Stimulated activated CD8-positive, alpha-beta memory T cell treated with anti-CD3 and anti-CD28 coated beads, Interleukin-4, amount 100 ng/mL, for 1 hour (primary cell): Measurements from ENCODE around the gene CHSY1.

Experiments
- DNase-seq, 2 donors: peaks; one replicate each; pipeline ENCODE4 v3.0.0-alpha.2; 2020; ENCODE audit warnings: low read depth in 2 of 2, low spot score in 1 of 2

CHSY1 gene

GRCh38 chr15:101173233-101174119 is 78.4 kb downstream of the CHSY1 start:
- DNase-seq, result no peak

GRCh38 chr15:101172501-101173071 is 79.3 kb downstream of the CHSY1 start:
- no peak for DNase-seq

- DNase-seq, result no peak
Measured at GRCh38 chr15:101171954-101172353, 79.9 kb downstream of the CHSY1 start.

GRCh38 chr15:101170568-101171350 is 81.1 kb downstream of the CHSY1 start:
- DNase-seq, result no peak

- DNase-seq, result no peak
Measured at GRCh38 chr15:101169495-101170071, 82.3 kb downstream of the CHSY1 start.

DNA sequence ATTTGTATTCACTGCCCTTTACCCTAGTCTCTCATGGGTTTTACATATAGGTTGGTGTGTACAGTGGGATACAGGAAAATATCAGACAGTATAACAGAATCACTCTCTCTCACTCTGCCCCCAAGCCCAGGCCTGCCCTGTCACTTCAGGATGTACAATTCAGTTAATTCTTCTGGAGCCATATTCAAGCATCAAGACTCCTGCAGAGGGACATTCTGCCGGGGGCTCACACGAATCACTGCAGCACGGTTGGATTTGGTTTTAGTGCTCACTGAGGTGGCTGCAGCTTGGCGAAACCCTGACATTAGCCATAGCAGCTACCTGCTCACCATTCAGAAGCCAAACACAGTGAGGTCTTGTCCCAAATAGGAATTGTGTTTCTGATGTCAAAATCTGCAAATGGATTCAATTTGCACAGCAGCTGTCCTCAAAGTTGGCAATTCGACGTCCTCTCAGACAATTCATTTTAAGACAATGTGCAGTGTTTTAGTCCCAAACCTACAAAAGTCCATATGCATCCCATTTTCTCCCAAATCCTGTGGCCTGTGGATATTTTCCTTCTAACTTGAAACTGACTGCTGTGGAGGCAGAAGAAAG is 82.9 kb downstream of the CHSY1 start:
- no peak for DNase-seq

DNA sequence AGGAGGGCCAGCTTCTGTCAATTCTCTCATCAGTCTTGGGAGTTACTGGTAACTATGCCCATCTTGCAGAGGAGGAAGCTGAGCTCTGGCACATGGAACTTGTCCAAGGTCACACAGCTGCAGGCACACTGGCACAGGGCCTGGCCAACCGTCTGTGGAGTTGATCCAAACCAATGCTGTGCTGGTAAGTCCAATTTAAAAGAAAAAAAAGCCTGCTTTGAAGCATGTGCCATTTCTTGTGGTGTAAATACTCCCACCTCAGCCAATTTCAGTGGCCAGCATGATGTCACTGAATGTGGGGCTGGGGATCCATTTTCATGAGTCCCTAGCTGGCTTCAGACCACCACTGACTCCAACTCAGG is 83.4 kb downstream of the CHSY1 start:
- no peak for DNase-seq

- DNase-seq, result peak; percentile 5 to 34
Measured at GRCh38 chr15:101167753-101168462, 83.9 kb downstream of the CHSY1 start.

DNA sequence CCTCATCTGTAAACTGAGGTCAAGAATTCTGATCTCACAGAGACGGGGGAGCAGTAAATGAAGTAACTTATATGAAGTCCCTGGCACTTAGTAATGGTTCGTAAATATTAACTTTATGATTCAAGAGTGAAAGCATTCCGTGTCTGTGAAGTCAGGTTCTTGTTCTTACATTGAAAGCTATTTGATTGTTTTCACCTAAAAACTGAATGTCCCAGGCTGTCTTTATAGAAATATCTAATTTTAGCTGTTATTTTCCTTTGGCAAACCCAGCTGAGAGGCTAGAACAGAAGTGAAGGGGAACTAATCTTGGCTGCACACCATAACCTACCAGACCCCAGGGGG is 84.5 kb downstream of the CHSY1 start:
- DNase-seq, result no peak

- DNase-seq, result no peak
Measured at GRCh38 chr15:101165905-101166471, 85.9 kb downstream of the CHSY1 start.

- DNase-seq, result no peak
Measured at GRCh38 chr15:101162701-101163483, 89.0 kb downstream of the CHSY1 start.

DNA sequence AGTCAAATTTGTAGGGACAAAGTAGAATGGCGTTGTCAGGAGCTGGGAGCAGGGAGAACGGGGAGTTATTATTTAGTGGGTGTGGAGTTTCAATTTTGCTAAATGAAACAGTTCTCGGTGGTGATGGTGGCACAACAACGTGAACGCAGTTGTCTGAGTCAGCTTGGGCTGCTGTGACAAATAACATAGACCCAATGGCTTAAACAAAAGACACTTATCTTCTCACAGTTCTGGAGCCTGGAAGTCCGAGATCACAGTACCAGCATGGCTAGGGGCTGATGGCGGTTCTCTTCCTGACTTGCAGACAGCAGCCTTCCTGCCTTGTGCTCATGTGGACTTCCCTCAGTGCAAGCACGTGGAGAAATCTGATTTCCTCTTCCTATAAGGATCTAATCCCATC is 90.2 kb downstream of the CHSY1 start:
- DNase-seq, result no peak

DNA sequence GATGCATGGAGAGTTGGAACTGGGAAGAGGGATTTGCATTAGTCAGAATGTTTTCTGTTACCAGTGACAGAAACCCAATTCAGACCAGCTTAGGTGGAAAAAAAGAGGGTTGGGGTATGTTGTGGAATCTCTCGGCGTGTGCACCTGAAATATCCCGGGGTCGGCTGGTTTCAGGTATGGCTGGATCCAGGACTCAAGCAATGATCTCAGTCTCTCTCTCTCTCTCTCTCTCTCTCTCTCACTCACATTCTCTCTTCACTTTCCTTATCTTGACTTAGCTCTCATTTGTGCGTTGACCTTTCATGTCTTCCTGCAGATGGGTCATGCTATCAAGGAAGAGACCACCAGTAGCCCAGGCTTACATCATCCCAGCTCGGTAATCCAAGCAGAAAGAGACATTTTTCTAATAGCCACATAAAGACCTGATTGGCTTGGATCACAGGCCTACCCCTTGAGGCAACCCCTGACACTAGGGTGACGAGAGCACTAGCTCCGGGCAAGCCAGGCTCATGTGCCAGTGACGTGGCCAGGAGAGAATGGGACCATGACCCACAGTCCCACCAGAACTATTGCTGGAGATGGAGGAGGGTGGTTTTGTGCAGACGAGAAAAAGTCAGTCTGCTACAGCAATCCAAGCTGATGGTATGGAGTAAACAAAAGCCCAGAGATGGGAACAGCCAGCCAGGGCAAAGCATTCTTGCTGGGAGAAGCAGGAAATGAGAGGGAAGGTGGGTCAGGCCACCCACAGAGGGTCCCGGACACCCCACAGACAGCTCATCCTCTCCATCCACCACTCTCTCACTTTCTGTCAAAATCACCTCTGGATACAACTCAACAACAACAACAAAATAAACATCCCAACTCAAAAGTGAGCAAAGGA is 91.7 kb downstream of the CHSY1 start:
- DNase-seq, result no peak

GRCh38 chr15:101159096-101159935 is 92.5 kb downstream of the CHSY1 start:
- no peak for DNase-seq

DNA sequence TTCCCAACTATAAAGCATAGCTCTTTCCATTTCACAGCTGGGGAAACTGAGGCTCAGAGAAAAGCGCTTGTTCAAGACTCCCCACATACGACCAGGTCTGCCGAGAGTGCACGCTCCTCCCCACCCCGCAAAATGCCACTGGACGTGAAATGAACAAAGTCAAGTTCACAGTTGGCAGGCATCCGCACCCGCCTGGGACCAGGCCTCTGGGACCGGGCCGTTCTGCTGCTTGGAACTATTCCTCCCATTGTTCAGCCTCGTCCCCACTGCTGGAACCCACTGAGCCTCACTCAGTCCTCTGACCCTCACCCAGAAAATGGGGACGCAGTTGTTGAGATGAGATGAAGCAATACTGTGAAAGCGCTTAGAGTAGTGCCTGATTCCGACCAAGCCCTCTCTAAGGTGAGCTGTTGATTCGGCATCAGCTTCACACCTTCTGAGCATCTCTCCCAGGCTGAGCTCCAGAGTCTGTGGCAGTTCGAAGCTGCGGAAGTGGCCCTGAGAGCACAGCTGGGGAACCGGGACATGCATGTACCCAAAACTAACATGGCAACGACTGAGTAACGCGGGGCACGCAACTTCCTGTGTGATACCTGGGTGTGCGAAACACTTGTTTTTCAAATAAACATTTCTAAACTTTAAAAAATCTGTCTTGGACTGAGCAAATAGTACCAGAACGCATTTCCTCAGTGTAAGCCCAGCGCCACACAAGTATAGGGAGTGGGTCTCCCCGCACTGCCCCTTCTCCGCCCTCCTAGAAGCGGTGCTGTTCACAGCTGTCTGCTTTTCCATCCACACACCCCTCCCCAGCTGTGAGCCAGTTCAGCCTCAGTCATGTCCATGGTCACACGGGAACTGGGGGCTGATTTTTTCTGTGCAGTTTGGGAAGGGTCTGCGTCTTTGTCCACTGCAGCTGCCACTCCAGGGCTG is 93.4 kb downstream of the CHSY1 start:
- no peak for DNase-seq

DNA sequence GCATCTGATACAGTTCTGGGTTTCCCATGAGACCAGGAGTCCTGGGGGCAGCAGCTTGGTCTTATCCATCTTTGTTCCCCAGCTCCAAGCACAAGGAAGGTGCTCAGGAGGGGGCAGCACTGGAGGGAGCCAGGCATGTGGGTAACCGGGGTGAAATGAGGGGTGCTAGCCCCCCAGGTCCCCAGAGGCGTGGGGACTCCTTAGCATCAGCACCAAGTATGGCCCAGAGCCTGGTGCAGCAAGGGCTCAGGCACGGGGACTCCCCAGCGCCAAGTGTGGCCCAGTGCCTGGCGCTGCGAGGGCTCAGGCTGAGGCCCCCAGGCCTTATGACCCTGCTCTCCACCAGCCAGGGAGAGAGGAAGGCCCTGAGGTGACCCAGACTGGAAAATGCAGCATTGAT is 94.1 kb downstream of the CHSY1 start:
- no peak for DNase-seq
